GM12873 (cell line): Measurements from ENCODE around the gene PPP2R5E.

Experiments
- CTCF ChIP-seq: IDR thresholded peaks from 2 replicates; pipeline ENCODE4 v1.5.1; 2012; ENCODE audit warnings: low read depth, mild to moderate bottlenecking, moderate library complexity, low read length, control low read depth; ENCODE audit not compliant: insufficient read depth; ENCODE audit errors: missing control alignments

Gene PPP2R5E

DNA sequence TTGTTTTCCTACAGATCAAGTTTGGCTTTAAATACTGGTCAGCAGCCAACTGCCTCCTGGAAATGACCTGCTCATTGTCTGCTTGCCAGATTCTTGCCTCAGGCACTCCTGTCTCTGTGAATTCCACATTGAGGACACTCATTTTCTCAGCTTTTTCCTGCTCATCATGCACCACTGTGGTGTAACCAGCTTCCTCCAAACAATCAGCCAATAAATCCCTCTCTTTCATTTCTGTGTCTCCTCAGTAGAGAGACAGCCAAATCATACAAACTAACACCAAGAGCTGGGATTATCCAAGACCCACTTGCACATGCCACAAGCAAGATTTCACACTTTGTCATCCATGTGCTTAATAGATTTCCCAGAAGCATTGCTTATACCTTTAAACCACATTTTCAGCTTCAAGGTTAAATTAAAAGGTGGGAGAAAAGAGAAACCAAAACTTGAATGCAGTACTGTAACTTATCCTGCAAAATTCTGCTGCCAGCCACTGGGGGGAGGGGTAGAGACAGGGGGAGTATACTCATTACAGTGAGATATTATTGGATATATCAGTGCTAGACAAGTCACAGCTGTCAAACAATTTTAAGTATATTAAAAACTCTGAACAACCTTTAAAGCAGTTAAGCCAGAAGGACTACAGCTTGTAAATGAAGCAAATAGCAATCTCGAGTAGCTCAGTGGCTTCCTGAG is 105.0 kb downstream of the PPP2R5E start:
- TF ChIP-seq CTCF = no peak

- TF ChIP-seq CTCF = no peak
Measured at GRCh38 chr14:63436286-63437098, 106.7 kb downstream of the PPP2R5E start.

DNA sequence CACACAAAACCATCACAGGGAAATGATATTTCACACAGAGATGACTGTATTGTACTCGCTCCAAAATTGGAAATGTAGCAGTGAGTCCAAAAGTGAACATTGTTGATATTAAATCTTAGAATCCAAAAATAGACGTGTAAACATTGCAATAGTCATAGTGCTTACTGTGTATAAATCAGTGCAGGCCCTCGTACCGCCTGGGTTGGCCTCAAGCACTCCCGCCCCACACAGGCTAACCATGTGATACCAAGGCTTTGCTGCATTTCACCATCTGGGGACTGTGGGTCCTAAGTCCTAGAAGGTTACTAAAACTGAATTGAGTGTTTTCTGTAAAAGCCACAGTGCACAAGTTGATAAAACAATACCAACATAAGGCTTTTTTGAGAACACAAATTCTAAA is 107.3 kb downstream of the PPP2R5E start:
- no peak for TF ChIP-seq CTCF

DNA sequence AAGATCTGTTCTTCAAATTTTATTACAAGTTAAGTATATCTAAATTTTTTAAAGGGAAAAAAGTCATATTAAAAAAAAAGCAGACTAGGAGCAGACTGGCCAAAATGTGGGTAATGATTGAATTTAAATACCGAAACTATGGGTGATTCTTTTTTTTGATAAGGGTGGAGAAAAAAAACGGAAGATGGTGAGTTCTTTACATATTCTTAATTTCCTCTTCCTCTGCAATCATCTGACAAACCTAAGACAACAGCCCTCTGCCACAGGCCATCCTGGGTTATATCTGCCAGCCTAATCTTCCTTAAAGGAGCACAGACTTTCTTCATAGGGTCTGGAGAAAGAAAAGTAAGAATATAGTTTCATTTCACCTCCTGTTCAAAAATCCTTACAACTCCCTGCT is 108.0 kb downstream of the PPP2R5E start:
- TF ChIP-seq CTCF = no peak

DNA sequence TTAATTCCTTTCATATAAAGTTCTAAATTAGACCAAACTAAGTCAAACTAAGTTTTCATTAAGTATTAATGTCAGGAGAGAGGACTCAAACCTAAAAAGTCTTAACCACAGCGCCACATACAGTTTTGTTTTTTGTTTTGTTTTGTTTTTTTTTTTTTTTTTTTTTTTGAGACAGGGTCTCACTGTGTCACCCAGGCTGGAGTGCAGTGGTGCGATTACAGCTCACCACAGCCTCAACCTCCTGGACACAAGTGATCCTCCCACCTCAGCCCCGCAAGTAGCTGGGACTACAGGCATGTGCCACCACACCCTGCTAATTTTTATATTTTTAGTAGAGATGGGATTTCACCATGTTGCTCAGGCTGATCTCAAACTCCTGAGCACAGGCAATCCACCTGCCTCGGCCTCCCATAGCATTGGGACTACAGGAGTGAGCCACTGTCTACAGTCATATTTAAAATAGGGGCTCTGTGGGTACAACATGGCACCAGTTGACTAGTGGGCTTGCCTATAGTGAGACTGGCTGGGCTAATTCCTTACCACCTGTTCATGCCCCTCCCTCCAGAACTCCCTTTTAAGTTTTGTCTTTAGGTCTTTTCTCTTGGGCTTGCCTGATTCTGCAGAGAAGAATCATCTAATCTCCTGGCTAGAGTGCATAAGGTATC is 110.2 kb downstream of the PPP2R5E start:
- no peak for TF ChIP-seq CTCF

DNA sequence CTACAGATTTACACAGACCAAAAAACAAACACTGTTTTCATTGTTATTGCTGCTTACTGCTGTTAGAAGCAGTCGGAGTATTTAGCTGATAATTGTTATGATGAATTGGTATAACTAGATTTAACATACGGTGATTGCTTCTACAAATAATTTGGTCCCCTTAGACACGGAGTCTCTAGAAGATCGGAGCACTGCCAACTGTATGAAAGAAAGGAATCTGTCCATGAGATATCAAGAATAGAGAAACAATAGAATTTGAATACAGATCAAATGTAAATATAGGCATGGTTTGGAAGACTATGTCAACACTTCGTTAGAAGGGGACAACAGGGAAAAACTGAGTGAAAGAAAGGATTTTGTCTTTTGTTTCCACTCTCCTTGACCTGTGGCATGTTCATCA is 110.9 kb downstream of the PPP2R5E start:
- TF ChIP-seq CTCF = no peak

GRCh38 chr14:63431466-63431865 is 111.7 kb downstream of the PPP2R5E start:
- TF ChIP-seq CTCF = no peak
